Measurements from ENCODE around the gene TRIM54. TPM values are rescaled to one million over a fixed set of nuclear protein-coding genes. Genes with fewer than 3 reads are reported as not detected.

The TRIM54 gene
- total and polyA plus RNA-seq, 9 of the 15 experiments (the other 6 are each of a cell fraction or from before 2014, with no cell fraction given): not detected

GRCh38 chr2:27255187-27255586 lies 27.0 kb upstream of the TRIM54 start (continued):
- TF ChIP-seq ADNP (tag; IDR thresholded peaks at IDR 0.05) (no peak), HNRNPL (IDR thresholded peaks at IDR 0.05; ENCODE audit: low read depth, low read length) (no peak), RBM14 (IDR thresholded peaks at IDR 0.05; ENCODE audit: borderline replicate concordance, insufficient read depth, low read depth, low read length) (no peak), HNRNPH1 (optimal IDR thresholded peaks at IDR 0.05; ENCODE audit: low read depth, low read length) (no peak), CBX5 (IDR thresholded peaks at IDR 0.05; ENCODE audit: borderline replicate concordance, low read depth) (no peak), CBFA2T2 (conservative IDR thresholded peaks at IDR 0.05) (peak; percentile 87), OTX1 (CRISPR knock-in tag; IDR thresholded peaks at IDR 0.05) (no peak), HDAC1 (IDR thresholded peaks at IDR 0.05) (peak in 1 of 2 experiments; percentile 50; a peak in 1 of 4 replicates), CGGBP1 (CRISPR knock-in tag; IDR thresholded peaks at IDR 0.05) (no peak), ZBTB43 (CRISPR knock-in tag; IDR thresholded peaks at IDR 0.05) (no peak), POLR2H (tag; IDR thresholded peaks at IDR 0.05; ENCODE audit: low read depth) (no peak), MGA (IDR thresholded peaks at IDR 0.05) (no peak), THAP7 (CRISPR knock-in tag; IDR thresholded peaks at IDR 0.05) (no peak), ELK1 (CRISPR knock-in tag; IDR thresholded peaks at IDR 0.05) (no peak)
